ENCODE data around the gene MT3. TPM values are rescaled to one million over a fixed set of nuclear protein-coding genes. Genes with fewer than 3 reads are reported as not detected.

MT3 gene
- total and polyA plus RNA-seq, 2 of the 13 experiments (the other 11 are each of a cell fraction or from before 2014, with no cell fraction given): not detected

DNA sequence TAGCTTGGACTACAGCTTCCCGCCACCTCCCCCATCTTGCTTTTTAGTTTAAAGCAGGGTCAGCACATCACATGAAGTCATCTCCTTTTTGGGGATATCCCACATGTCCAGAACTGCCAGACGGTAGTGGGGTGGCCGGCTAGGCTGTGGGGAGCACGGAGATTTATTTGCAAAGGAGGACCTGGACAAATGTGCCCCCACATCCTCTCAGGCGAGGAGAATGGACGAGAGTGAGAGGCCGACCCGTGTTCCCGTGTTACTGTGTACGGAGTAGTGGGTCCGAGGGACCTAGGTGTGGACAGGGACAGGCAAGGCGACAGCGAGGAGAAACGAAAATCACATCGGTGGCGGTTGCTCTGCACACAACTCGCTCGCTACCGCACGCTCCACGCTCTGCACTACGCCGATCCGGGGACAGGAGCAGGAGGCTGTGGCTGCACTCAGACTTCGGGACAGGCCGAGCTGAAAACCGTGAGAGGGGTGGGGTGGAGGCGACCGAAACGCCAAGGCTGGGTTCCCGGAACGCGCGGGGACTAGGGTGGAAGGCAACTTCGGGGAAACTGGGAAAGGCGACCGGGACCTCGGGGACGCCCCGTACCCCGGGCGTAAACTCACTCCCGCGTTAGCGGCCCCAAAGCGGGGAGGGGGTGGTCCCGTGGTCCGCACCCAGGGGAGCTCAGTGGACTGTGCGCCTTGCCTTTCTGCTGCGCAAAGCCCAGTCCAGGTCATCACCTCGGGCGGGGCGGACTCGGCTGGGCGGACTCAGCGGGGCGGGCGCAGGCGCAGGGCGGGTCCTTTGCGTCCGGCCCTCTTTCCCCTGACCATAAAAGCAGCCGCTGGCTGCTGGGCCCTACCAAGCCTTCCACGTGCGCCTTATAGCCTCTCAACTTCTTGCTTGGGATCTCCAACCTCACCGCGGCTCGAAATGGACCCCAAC is 48.8 kb downstream of the MT3 start, which contains the start of gene MT1A (continued):
- TF ChIP-seq, protein P1, sequence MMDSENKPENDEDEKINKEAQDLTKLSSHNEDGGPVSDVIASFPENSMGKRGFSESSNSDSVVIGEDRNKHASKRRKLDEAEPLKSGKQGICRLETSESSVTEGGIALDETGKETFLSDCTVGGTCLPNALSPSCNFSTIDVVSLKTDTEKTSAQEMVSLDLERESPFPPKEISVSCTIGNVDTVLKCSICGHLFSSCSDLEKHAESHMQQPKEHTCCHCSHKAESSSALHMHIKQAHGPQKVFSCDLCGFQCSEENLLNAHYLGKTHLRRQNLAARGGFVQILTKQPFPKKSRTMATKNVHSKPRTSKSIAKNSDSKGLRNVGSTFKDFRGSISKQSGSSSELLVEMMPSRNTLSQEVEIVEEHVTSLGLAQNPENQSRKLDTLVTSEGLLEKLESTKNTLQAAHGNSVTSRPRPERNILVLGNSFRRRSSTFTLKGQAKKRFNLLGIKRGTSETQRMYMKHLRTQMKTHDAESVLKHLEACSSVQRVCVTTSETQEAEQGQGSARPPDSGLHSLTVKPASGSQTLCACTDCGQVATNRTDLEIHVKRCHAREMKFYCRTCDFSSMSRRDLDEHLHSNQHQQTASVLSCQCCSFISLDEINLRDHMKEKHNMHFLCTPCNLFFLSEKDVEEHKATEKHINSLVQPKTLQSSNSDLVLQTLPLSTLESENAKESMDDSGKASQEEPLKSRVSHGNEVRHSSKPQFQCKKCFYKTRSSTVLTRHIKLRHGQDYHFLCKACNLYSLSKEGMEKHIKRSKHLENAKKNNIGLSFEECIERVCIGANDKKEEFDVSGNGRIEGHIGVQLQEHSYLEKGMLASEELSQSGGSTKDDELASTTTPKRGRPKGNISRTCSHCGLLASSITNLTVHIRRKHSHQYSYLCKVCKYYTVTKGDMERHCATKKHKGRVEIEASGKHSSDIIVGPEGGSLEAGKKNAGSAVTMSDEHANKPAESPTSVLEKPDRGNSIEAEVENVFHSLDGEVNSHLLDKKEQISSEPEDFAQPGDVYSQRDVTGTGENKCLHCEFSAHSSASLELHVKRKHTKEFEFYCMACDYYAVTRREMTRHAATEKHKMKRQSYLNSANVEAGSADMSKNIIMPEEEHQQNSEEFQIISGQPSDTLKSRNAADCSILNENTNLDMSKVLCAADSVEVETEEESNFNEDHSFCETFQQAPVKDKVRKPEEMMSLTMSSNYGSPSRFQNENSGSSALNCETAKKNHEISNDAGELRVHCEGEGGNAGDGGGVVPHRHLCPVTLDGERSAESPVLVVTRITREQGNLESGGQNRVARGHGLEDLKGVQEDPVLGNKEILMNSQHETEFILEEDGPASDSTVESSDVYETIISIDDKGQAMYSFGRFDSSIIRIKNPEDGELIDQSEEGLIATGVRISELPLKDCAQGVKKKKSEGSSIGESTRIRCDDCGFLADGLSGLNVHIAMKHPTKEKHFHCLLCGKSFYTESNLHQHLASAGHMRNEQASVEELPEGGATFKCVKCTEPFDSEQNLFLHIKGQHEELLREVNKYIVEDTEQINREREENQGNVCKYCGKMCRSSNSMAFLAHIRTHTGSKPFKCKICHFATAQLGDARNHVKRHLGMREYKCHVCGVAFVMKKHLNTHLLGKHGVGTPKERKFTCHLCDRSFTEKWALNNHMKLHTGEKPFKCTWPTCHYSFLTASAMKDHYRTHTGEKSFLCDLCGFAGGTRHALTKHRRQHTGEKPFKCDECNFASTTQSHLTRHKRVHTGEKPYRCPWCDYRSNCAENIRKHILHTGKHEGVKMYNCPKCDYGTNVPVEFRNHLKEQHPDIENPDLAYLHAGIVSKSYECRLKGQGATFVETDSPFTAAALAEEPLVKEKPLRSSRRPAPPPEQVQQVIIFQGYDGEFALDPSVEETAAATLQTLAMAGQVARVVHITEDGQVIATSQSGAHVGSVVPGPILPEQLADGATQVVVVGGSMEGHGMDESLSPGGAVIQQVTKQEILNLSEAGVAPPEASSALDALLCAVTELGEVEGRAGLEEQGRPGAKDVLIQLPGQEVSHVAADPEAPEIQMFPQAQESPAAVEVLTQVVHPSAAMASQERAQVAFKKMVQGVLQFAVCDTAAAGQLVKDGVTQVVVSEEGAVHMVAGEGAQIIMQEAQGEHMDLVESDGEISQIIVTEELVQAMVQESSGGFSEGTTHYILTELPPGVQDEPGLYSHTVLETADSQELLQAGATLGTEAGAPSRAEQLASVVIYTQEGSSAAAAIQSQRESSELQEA (CRISPR knock-in tag; IDR thresholded peaks at IDR 0.05; ENCODE audit: not compliant biosample characterization): no peak
- TF ChIP-seq ZNF530 (CRISPR knock-in tag; IDR thresholded peaks at IDR 0.05; ENCODE audit: low read depth) (no peak), NONO (IDR thresholded peaks at IDR 0.05) (no peak), NONO (CRISPR knock-in tag; conservative IDR thresholded peaks at IDR 0.05) (no peak), GATAD2A (CRISPR knock-in tag; IDR thresholded peaks at IDR 0.05) (no peak), MLLT10 (CRISPR knock-in tag; IDR thresholded peaks at IDR 0.05) (no peak), YEATS2 (CRISPR knock-in tag; IDR thresholded peaks at IDR 0.05; ENCODE audit: borderline replicate concordance) (no peak), MTF1 (CRISPR knock-in tag; IDR thresholded peaks at IDR 0.05) (0 out of 2 replicates have a peak, but pooled peaks have one; percentile 37), ZNF225 (CRISPR knock-in tag; IDR thresholded peaks at IDR 0.05) (no peak), HDAC2 (CRISPR knock-in tag; IDR thresholded peaks at IDR 0.05) (no peak; the same call in 1 of the 2 replicates), NFYC (CRISPR knock-in tag; IDR thresholded peaks at IDR 0.05) (no peak), XRCC5 (optimal IDR thresholded peaks at IDR 0.05; ENCODE audit: low read length) (no peak), ZMYM2 (CRISPR knock-in tag; IDR thresholded peaks at IDR 0.05) (no peak), JUN (CRISPR knock-in tag; IDR thresholded peaks at IDR 0.05) (no peak), ZNF10 (CRISPR knock-in tag; IDR thresholded peaks at IDR 0.05; ENCODE audit: borderline replicate concordance, low read depth) (no peak), KAT7 (CRISPR knock-in tag; IDR thresholded peaks at IDR 0.05; ENCODE audit: borderline replicate concordance) (no peak), ZNF367 (CRISPR knock-in tag; IDR thresholded peaks at IDR 0.05; ENCODE audit: borderline replicate concordance) (no peak), KMT2B (CRISPR knock-in tag; IDR thresholded peaks at IDR 0.05) (no peak), PCBP1 (IDR thresholded peaks at IDR 0.05; ENCODE audit: borderline replicate concordance, low read depth, low read length) (no peak)
- TF ChIP-seq, protein P2, sequence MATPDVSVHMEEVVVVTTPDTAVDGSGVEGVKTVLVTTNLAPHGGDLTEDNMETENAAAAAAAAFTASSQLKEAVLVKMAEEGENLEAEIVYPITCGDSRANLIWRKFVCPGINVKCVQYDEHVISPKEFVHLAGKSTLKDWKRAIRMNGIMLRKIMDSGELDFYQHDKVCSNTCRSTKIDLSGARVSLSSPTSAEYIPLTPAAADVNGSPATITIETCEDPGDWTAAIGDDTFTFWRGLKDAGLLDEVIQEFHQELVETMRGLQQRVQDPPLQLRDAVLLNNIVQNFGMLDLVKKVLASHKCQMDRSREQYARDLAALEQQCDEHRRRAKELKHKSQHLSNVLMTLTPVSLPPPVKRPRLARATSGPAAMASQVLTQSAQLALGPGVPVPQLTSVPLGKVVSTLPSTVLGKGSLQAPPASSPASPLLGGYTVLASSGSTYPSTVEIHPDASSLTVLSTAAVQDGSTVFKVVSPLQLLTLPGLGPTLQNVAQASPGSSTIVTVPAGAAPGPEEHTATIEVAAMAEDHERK (CRISPR knock-in tag; IDR thresholded peaks at IDR 0.05; ENCODE audit: low read depth): no peak
- TF ChIP-seq, protein P3, sequence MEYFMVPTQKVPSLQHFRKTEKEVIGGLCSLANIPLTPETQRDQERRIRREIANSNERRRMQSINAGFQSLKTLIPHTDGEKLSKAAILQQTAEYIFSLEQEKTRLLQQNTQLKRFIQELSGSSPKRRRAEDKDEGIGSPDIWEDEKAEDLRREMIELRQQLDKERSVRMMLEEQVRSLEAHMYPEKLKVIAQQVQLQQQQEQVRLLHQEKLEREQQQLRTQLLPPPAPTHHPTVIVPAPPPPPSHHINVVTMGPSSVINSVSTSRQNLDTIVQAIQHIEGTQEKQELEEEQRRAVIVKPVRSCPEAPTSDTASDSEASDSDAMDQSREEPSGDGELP (IDR thresholded peaks at IDR 0.05; ENCODE audit: borderline replicate concordance, low read depth): no peak

All from HepG2 (cell line).